Osteoblast (primary cell): ENCODE results near the gene STK35. TPM values are rescaled to one million over a fixed set of nuclear protein-coding genes. Genes with fewer than 3 reads are reported as not detected.

Experiments
- DNase-seq: peaks from one replicate; pipeline ENCODE4 v3.0.0; 2011; ENCODE audit warnings: low spot score, mixed read lengths; ENCODE audit not compliant: insufficient read length; ENCODE audit errors: missing footprints
- H2AFZ ChIP-seq: 2 replicates; pipeline ENCODE4 v1.6.0; 2011; ENCODE audit warnings: mild to moderate bottlenecking, low read length
- H3K27ac ChIP-seq: 2 replicates; pipeline ENCODE4 v1.5.1; 2011; ENCODE audit warnings: mild to moderate bottlenecking, low read depth, low read length, moderate library complexity
- H3K27me3 ChIP-seq: 2 replicates; pipeline ENCODE4 v1.6.0; 2012; ENCODE audit warnings: mild to moderate bottlenecking, control low read depth, inconsistent platforms, low read length, moderate library complexity; ENCODE audit not compliant: insufficient read depth
- H3K36me3 ChIP-seq: 2 replicates; pipeline ENCODE4 v1.5.1; 2011; ENCODE audit warnings: mild to moderate bottlenecking, low read length, control low read depth, moderate library complexity; ENCODE audit not compliant: insufficient read depth
- H3K4me1 ChIP-seq: 2 replicates; pipeline ENCODE4 v1.5.1; 2011; ENCODE audit warnings: mild to moderate bottlenecking, low read length, control low read depth, moderate library complexity; ENCODE audit not compliant: insufficient read depth
- H3K4me2 ChIP-seq: 2 replicates; pipeline ENCODE4 v1.6.0; 2011; ENCODE audit warnings: mild to moderate bottlenecking, low read length; ENCODE audit not compliant: insufficient read depth
- H3K4me3 ChIP-seq: fragments of 200-600 bp; sonication (generic); 3 replicates; pipeline ENCODE4 v1.5.1; 2012; ENCODE audit warnings: mild to moderate bottlenecking, low read length, inconsistent platforms; ENCODE audit not compliant: insufficient read depth
- H3K79me2 ChIP-seq: 2 replicates; pipeline ENCODE4 v1.6.0; 2012; ENCODE audit warnings: mild to moderate bottlenecking, low read length, control low read depth, inconsistent platforms; ENCODE audit not compliant: insufficient read depth
- H3K9me3 ChIP-seq: 2 replicates; pipeline ENCODE4 v1.5.1; 2011; ENCODE audit warnings: low read depth, low read length, control low read depth
- H4K20me1 ChIP-seq: 2 replicates; pipeline ENCODE4 v1.6.0; 2012; ENCODE audit warnings: mild to moderate bottlenecking, low read length, control low read depth; ENCODE audit not compliant: insufficient read depth
- total RNA-seq: library from RNA; depleted of rRNA; stranded (reverse); fragments of >200 nt; gene quantifications from 2 replicates; pipeline ENCODE4 v1.2.3, GENCODE V29; 2012
- TF ChIP-seq, protein P1 (sequence below): IDR thresholded peaks from 2 replicates; pipeline ENCODE4 v1.5.1; 2011; ENCODE audit warnings: mild to moderate bottlenecking, low read depth, low read length, moderate library complexity; ENCODE audit errors: extremely low read depth

STK35 gene
- total RNA-seq, 1 donor = 21.4 TPM

DNA sequence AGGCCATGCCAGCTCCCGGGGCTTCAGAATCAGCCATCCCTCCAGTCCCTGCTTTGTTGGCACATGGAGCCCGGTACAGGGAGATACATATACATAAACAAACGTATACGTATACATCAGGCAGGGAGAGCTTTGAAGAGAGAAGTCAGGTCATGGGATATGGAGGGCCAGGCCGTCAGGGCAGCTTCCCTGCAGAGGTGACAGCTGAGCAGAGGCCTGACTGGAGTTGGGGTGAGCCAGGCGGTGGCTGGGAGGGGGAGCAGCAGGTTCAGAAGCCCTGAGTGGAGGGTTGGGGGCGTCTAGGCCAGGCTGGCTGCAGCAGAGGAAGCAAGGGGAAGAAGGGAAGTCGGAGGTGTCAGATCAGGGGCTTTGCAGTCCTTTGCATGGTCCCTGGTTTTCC is 61.7 kb downstream of the STK35 start:
- DNase-seq = no peak
- Histone ChIP-seq H2AFZ (no peak overlapping the region), H4K20me1 (no peaks in the 10 kb centered on the region), H3K4me3 (no peak overlapping the region), H3K27ac (no peak overlapping the region), H3K4me2 (no peak overlapping the region), H3K4me1 (no peaks in the 10 kb centered on the region), H3K79me2 (no peaks in the 10 kb centered on the region), H3K27me3 (peaks cover 21% of the 10 kb centered on the region), H3K36me3 (no peaks in the 10 kb centered on the region), H3K9me3 (no peaks in the 10 kb centered on the region)
- TF ChIP-seq, protein P1, sequence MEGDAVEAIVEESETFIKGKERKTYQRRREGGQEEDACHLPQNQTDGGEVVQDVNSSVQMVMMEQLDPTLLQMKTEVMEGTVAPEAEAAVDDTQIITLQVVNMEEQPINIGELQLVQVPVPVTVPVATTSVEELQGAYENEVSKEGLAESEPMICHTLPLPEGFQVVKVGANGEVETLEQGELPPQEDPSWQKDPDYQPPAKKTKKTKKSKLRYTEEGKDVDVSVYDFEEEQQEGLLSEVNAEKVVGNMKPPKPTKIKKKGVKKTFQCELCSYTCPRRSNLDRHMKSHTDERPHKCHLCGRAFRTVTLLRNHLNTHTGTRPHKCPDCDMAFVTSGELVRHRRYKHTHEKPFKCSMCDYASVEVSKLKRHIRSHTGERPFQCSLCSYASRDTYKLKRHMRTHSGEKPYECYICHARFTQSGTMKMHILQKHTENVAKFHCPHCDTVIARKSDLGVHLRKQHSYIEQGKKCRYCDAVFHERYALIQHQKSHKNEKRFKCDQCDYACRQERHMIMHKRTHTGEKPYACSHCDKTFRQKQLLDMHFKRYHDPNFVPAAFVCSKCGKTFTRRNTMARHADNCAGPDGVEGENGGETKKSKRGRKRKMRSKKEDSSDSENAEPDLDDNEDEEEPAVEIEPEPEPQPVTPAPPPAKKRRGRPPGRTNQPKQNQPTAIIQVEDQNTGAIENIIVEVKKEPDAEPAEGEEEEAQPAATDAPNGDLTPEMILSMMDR = no peak

DNA sequence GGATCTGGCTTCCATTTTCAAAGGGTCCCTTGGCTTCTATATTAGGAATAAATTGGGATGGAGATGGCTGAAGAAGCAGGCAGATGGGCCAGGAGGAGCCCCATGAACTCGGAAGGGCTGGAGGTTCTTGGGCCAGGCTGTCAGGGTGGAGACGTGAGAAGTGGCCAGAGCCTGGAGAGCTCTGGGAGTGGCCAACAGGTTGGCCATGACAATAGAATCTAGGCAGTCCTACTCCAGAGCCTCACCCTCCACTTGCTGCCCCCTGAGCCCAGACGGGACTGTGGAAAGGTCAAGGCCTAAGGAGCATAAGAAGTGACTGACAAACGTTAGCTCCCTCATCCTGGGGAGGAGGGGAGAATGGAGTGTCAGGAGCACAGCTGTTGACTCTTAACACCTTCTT is 62.1 kb downstream of the STK35 start:
- H4K20me1 ChIP-seq = no peaks in the 10 kb centered on the region
- no peak overlapping the region for H3K27ac ChIP-seq
- no peaks in the 10 kb centered on the region for H3K79me2 ChIP-seq
- DNase-seq = no peak
- no peak overlapping the region for H3K4me2 ChIP-seq
- H2AFZ ChIP-seq = no peak overlapping the region
- H3K36me3 ChIP-seq = no peaks in the 10 kb centered on the region
- peaks cover 22% of the 10 kb centered on the region for H3K27me3 ChIP-seq
- H3K4me1 ChIP-seq = no peaks in the 10 kb centered on the region
- H3K4me3 ChIP-seq = no peak overlapping the region
- TF ChIP-seq, protein P1 = no peak
- no peaks in the 10 kb centered on the region for H3K9me3 ChIP-seq

DNA sequence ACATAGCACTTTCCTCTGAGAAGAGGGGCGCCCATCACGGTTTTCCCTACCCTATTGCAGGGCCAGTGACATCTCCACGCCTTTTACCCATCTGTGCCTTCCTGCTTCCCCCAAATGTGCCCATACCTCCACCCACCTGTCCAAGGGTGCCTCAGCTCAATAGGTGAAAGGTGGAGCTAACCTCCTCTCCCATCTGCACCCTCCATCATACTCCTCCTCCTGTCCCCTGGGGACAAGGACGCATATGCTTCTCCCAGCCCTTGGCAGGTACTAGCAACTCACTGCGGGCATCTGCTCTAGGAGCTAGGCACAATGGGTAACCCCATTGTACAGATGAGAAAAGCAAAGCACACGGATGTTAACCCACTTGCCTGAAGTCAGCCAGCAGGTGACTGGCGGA is 62.8 kb downstream of the STK35 start:
- Histone ChIP-seq H3K27me3 (peaks cover 22% of the 10 kb centered on the region), H3K79me2 (no peaks in the 10 kb centered on the region), H3K36me3 (no peaks in the 10 kb centered on the region), H3K4me2 (no peak overlapping the region), H3K4me3 (no peak overlapping the region), H3K9me3 (no peaks in the 10 kb centered on the region), H3K27ac (no peak overlapping the region), H3K4me1 (no peaks in the 10 kb centered on the region), H2AFZ (no peak overlapping the region), H4K20me1 (no peaks in the 10 kb centered on the region)
- TF ChIP-seq, protein P1 = no peak
- DNase-seq = no peak

DNA sequence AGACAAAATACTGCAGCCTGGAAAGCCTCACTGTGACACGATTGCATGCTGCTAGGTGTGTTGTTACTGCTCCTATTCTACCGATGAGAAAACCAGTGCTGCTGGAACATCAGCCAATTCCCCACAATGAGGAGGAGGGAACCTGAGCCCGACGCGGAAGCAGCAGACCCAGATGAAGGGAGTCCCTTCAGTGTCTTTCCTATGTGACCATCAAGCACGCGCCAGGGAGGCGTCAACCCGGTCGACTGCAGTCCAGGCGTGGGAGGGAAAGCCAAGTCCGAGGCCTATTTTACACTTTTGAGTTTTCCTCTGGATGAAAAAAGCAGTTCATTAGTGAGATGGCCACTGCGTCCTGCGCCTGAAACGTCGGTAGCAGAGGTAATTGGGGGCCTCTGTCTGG is 63.3 kb downstream of the STK35 start:
- no peak overlapping the region for H3K4me2 ChIP-seq
- no peaks in the 10 kb centered on the region for H3K9me3 ChIP-seq
- H3K79me2 ChIP-seq = no peaks in the 10 kb centered on the region
- no peak overlapping the region for H3K27ac ChIP-seq
- no peak overlapping the region for H2AFZ ChIP-seq
- DNase-seq = no peak
- no peaks in the 10 kb centered on the region for H4K20me1 ChIP-seq
- TF ChIP-seq, protein P1 = no peak
- no peak overlapping the region for H3K4me3 ChIP-seq
- H3K36me3 ChIP-seq = no peaks in the 10 kb centered on the region
- H3K4me1 ChIP-seq = no peaks in the 10 kb centered on the region
- H3K27me3 ChIP-seq = peaks cover 22% of the 10 kb centered on the region
